HG03521 (cell line): ENCODE measurements around the gene LARGE1.

Source experiments
- ATAC-seq: cut with Tn5 transposase; IDR thresholded peaks from one replicate; pipeline ENCODE4 v1.9.1; 2021; ENCODE audit warnings: mild to moderate bottlenecking, moderate library complexity; ENCODE audit not compliant: unreplicated experiment

The LARGE1 gene

DNA sequence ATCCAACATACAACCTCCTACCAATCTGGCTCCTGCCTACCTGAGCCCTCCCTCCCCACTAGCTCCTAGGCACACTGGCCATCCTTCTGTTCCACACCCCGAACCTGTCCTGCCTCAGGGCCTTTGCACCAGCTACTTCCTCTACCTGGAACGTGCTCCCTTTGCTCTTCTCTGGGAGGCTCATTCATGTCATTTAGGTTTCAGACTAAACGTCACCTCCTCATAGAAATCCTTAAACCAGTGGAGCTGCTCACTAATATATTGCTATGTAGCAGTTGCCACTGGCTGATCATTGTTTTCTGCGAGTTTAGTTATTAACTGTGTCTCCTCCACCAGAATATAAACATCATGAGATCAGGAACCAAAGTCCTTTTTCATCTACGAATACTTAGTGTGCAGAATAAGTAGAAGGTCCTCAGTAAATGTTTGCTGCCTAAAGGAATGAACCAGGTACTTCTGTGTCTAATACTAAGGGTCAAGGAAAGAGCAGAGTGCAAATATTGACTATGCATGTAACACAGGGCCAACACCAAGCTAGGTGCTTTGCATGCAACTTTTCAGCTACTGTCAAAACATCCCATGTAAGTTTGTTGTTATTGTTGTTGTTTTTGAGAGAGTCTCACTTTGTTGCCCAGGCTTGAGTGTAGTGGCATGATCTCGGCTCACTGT lies 584.5 kb downstream of the LARGE1 start:
- ATAC-seq, result no peak

DNA sequence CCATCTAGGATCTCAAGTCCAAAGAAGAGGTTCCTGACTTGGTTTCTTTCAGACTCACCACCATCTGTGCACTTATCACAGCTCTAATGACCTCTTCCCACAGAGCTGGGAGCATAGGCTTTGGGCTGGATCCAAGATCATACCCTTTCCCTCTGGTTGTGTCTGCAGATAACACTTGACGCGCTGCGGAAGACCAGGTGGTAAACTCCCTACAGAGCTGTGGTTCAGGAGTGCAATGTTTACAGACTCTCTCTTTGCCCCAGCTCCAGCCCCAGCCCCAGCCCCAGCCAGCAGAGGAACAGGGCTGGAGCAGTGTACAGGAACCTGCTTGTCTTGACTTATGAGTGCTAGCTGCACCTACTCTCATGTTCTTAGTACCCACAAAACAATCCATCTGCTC lies 587.7 kb downstream of the LARGE1 start:
- ATAC-seq, result no peak

GRCh38 chr22:33331017-33331416 lies 589.3 kb downstream of the LARGE1 start:
- no peak for ATAC-seq

DNA sequence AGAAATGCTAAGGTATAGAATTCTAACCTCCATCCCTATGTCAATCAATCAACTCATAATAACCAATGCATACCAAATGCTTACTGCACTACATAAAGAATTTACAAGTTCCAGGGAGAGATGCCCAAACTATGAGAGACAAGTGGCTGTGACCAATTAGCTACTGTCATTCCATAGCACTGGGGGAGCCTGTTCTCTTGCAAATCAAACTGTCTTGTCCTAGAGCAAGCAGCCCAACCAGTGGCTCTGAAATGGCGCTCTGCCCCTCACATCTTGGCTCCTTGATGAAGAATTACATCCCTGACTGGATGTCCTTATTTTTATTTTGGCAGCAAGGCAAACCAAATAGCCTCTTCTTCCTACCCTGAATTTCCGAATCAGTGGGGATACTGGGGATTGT lies 589.7 kb downstream of the LARGE1 start:
- ATAC-seq, result no peak

DNA sequence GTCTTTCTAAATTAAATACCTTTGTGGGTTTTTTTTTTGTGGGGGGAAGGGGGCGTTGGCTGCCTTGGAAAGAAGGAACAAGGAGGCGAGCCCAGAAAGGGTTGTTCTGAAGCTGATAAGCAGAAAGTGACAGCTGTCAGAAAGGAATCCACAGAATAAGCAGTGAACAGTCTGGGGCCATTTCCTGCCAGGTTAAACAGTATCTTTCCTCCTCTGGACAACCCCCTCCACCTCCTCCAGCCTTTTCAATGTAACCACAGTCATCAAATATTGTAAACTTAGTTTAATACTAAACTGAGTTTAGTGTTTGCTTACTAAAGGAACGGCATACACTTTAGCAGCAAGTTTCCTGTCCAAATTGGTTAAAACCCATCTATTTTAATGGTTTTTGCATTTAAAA lies 590.9 kb downstream of the LARGE1 start:
- ATAC-seq, result no peak

DNA sequence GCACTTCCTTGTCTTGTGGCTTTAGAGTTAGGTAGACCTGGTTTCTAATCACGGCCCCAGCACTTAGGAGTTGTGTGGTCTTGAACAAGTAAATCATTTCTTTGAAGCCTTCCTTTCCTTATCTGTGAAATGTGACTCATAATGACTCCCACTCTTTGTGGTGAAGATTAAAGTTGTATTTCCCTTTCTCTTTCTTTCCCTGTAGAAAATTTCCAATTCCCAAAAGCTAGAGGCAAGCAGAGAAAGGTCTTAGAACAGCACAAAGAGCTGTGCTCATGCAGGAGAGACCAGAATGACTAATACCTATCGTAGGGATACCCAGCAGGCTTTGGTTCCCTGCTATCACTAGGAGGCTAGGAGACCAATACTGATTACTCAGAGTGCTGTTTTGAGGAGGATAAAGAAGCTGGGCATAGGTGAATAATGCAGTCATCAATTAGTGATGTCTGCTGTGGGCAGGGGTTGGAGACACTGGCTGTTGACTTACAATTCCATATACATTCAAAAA lies 591.4 kb downstream of the LARGE1 start:
- ATAC-seq, result no peak

DNA sequence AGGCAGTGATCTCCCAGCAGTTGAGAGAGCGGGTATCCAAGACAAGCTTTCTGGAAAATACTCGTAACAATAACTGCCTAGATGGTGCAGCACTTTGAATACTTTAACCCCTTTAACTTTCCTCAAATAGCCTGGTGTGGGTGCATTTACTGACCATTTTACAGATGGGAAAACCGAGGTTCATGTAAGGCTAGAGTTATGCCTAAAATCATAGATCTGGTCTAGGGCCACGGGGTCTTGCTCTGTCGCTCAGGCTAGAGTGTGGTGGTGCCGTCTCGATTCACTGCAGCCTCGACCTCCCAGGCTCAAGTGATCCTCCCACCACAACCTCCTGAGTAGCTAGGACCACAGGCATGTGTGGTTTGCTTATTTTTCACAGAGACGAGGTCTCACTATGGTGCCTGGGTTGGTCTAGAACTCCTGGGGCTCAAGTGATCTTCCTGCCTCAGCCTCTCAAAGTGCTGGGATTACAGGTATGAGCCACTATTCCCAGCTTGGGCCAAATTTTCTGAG lies 592.9 kb downstream of the LARGE1 start:
- no peak for ATAC-seq

GRCh38 chr22:33326540-33327295 lies 593.6 kb downstream of the LARGE1 start:
- no peak for ATAC-seq

DNA sequence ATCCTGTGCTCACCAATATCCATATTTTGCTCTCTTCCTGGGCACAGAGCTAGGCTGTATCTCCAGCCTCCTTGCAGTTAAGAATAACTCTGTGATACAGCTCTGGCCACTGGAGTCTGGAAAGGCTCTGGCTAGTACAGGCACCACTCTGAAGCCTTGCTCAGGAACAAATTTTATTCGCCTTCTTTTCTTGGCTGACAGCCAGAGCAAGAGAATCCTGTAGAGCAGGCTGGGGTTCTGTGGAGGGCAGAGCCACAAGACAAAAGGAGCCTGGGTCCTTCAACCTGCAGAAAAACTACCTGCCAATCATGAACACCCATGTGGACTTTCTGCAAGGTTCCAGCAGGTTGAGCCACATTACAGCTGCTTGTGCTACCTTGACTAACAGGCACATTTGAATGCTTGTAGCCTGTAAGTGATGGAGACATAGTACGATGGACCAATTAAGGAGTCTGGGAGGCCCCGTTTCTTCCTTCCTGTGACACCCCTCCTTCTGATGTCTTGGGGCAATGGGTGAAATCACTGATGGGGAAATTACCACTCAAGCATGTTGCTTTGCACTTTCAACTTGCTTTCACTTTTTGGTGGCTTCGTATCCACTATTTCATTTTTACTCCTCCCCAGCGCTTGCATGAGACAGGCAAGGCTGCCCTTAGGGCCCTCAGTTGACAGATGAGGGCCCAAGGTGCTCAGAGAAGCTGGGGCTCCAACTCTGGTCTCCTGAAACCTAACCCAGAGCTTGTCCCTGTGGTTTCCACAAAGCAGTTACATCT lies 594.9 kb downstream of the LARGE1 start:
- ATAC-seq, result no peak

DNA sequence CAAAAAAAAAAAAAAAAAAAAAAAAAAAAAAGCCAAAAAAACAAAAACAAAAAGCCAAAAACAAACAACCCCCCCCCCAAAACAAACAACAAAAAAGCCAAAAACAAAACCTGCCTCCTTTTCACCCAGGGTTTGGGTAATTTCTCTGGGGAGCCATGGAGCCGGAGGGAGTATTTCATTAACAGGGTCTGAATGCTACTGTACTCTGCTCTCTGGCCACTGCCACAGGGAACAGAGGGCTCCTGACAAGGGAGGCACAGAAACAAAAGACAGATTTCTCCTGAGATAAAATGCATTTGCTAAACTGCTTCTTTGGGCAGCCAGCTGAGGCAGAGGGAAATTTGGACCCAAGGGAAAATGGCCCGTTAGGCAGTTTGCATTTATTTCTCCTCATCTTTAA lies 596.0 kb downstream of the LARGE1 start:
- no peak for ATAC-seq

GRCh38 chr22:33321466-33321865 lies 598.8 kb downstream of the LARGE1 start:
- no peak for ATAC-seq

GRCh38 chr22:33315954-33316353 lies 604.3 kb downstream of the LARGE1 start:
- ATAC-seq, result no peak

DNA sequence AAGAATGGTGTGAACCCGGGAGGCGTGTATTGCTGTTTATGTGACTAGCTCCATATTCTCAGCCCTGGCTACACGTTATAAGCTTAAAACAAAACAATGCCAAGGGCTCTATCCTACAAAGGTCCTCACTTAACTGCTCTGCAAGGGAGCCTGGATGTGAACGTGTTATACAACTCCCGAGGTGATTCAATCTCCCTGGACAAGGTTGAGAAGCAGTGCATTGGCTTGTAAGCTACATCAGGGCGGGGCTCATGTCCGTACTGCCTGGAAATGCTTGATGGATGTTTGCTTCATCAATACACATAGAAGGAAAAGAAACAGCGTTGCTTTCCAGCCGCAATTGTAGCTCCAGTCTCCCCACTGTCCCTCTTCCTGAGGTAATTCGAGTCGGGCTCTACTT lies 605.2 kb downstream of the LARGE1 start:
- no peak for ATAC-seq

DNA sequence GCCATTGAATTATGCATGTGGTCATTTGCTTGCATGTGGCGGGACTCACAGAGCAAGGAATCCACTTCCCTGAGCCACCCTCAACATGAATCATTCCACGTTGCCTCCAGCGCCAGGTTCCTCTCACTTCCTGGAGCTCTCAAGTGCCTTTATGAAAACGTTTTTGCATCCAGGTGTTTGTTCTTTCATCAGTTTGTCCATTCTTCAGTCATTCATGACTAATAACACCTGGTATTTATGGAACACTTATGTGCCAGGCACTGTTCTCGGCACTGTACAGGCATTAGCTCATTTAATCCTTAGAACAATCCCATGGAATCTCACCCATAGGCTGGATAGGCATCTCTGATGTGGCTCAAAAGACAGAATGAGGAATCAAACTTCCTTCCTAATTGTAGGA lies 606.0 kb downstream of the LARGE1 start:
- no peak for ATAC-seq

- ATAC-seq, result no peak
Measured at GRCh38 chr22:33303099-33303498, 617.2 kb downstream of the LARGE1 start.

DNA sequence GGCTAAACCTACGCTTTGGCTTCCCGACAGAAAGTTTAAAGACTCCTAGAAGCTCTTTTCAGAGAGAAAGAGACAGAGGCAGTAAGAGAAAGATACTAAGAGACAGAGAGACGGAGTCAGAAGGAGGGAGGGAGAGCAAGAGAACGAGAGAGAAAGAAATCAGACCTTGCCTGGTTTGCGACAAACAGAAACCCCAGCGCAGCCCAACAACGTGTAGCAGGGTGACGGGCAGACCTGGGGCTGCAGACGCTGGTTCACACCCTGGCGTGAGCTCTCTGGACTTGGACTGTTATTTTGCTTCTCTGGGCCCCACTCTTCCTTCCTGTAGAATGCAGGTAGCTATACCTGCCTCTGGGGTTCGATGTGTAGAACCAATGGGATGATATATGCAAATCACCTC lies 617.7 kb downstream of the LARGE1 start:
- ATAC-seq, result no peak

- ATAC-seq, result no peak
Measured at GRCh38 chr22:33302049-33302545, 618.2 kb downstream of the LARGE1 start.

DNA sequence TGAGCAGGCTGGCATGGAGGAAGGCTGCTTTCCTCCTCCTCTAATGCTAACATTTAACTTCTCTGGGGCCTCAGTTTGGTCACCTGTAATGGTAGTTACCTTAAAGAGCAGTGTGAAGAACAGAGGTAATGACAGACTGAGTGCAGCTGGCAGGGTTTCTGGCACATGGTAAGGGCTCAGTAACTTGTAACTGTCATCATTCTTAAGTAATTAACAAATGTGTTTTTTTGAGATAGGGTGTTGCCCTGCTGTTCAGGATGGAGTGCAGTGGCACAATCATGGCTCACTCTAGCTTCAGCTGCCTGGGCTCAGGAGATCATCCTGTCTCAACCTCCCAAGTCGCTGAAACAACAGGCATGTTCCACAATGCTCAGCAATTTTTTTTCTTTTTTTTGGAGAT lies 620.1 kb downstream of the LARGE1 start:
- ATAC-seq, result no peak

GRCh38 chr22:33299245-33299956 lies 620.9 kb downstream of the LARGE1 start:
- ATAC-seq, result peak; percentile 84

DNA sequence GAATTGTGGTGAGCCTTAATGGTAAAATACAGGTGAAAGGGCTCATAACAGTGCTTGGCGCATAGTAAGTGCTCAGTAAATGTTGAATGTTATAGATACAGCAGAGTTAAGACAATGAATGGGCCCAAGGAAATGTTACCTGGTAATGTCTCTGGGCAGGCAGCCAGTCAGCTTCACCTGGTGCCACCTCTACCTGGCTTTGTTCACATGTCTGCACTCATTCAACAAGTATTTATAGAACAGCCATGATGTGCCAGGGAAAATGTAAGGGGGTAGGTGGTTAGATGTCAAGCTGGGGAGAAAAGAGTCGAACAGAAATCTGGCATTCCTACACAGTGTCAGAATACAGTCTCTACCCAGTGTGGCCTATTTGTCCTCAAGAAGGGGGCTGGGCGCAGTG lies 623.3 kb downstream of the LARGE1 start:
- ATAC-seq, result no peak

- no peak for ATAC-seq
Measured at GRCh38 chr22:33288078-33288477, 632.2 kb downstream of the LARGE1 start.
